HG02884 (cell line): ENCODE measurements around the gene DBT.
A peak's percentile ranks its signal among the peaks of the same experiment; 100 is the strongest.
"Not testable (repeated sequence)": the region's sequence is repeated elsewhere in the genome, so short reads cannot be mapped to it uniquely, and the experiment has no call there.

Source experiments
- ATAC-seq: cut with Tn5 transposase; IDR thresholded peaks from one replicate; pipeline ENCODE4 v1.9.1; 2021; ENCODE audit warnings: mild to moderate bottlenecking, moderate library complexity; ENCODE audit not compliant: unreplicated experiment

Gene DBT

GRCh38 chr1:100202703-100203102 lies 46.9 kb downstream of the DBT start:
- not testable (repeated sequence) for ATAC-seq

- ATAC-seq: not testable (repeated sequence)
Measured at GRCh38 chr1:100200060-100200459, 49.6 kb downstream of the DBT start.

GRCh38 chr1:100198596-100198995 lies 51.0 kb downstream of the DBT start:
- no peak for ATAC-seq

GRCh38 chr1:100188617-100189016 lies 61.0 kb downstream of the DBT start:
- peak; percentile 41 for ATAC-seq

GRCh38 chr1:100187912-100188311 lies 61.7 kb downstream of the DBT start:
- no peak for ATAC-seq

GRCh38 chr1:100184536-100184935 lies 65.1 kb downstream of the DBT start:
- peak; percentile 81 for ATAC-seq

GRCh38 chr1:100183370-100183769 lies 66.3 kb downstream of the DBT start:
- no peak for ATAC-seq

- ATAC-seq: no peak
Measured at GRCh38 chr1:100178091-100178490, 71.5 kb downstream of the DBT start, which contains the start of gene LRRC39. LRRC39 (minus strand) TSS chr1:100178256; CDS start chr1:100168516, 9,740 bp downstream.

- ATAC-seq: no peak
Measured at GRCh38 chr1:100177295-100178041, 72.2 kb downstream of the DBT start.

GRCh38 chr1:100168051-100168450 lies 81.6 kb downstream of the DBT start:
- no peak for ATAC-seq

- ATAC-seq: no peak
Measured at GRCh38 chr1:100164702-100165101, 84.9 kb downstream of the DBT start.

GRCh38 chr1:100164216-100164615 lies 85.4 kb downstream of the DBT start:
- ATAC-seq: no peak

GRCh38 chr1:100162881-100163280 lies 86.8 kb downstream of the DBT start:
- no peak for ATAC-seq

GRCh38 chr1:100152271-100152670 lies 97.4 kb downstream of the DBT start:
- peak; percentile 90 for ATAC-seq

- no peak for ATAC-seq
Measured at GRCh38 chr1:100151679-100152078, 98.0 kb downstream of the DBT start.

GRCh38 chr1:100147875-100148274 lies 101.8 kb downstream of the DBT start:
- ATAC-seq: no peak

GRCh38 chr1:100146958-100147357 lies 102.7 kb downstream of the DBT start:
- no peak for ATAC-seq

- ATAC-seq: no peak
Measured at GRCh38 chr1:100145116-100145515, 104.5 kb downstream of the DBT start.

- no peak for ATAC-seq
Measured at GRCh38 chr1:100142343-100142742, 107.3 kb downstream of the DBT start.

GRCh38 chr1:100141192-100141591 lies 108.4 kb downstream of the DBT start:
- no peak for ATAC-seq

- ATAC-seq: no peak
Measured at GRCh38 chr1:100137602-100138001, 112.0 kb downstream of the DBT start.
